DMS 273 (cell line): ENCODE measurements around the gene PROM1.

Experiments
- DNase-seq: peaks from one replicate; lab custom pipeline; 2025; ENCODE audit not compliant: unreplicated experiment; lab: John Stamatoyannopoulos, UW

Gene PROM1, protein sequence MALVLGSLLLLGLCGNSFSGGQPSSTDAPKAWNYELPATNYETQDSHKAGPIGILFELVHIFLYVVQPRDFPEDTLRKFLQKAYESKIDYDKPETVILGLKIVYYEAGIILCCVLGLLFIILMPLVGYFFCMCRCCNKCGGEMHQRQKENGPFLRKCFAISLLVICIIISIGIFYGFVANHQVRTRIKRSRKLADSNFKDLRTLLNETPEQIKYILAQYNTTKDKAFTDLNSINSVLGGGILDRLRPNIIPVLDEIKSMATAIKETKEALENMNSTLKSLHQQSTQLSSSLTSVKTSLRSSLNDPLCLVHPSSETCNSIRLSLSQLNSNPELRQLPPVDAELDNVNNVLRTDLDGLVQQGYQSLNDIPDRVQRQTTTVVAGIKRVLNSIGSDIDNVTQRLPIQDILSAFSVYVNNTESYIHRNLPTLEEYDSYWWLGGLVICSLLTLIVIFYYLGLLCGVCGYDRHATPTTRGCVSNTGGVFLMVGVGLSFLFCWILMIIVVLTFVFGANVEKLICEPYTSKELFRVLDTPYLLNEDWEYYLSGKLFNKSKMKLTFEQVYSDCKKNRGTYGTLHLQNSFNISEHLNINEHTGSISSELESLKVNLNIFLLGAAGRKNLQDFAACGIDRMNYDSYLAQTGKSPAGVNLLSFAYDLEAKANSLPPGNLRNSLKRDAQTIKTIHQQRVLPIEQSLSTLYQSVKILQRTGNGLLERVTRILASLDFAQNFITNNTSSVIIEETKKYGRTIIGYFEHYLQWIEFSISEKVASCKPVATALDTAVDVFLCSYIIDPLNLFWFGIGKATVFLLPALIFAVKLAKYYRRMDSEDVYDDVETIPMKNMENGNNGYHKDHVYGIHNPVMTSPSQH

GRCh38 chr4:16083241-16084191 is at the start of gene PROM1:
Gene PROM1, minus strand, starts transcription at chr4:16084023. Its CDS starts 8,117 bp downstream, at chr4:16075906.
- peak; percentile 56 for DNase-seq

GRCh38 chr4:16133406-16133805 is 49.6 kb upstream of the PROM1 start:
- no peak for DNase-seq

GRCh38 chr4:16131293-16131692 is 47.5 kb upstream of the PROM1 start:
- no peak for DNase-seq

GRCh38 chr4:16129336-16129735 is 45.5 kb upstream of the PROM1 start:
- DNase-seq = peak; percentile 4

DNA sequence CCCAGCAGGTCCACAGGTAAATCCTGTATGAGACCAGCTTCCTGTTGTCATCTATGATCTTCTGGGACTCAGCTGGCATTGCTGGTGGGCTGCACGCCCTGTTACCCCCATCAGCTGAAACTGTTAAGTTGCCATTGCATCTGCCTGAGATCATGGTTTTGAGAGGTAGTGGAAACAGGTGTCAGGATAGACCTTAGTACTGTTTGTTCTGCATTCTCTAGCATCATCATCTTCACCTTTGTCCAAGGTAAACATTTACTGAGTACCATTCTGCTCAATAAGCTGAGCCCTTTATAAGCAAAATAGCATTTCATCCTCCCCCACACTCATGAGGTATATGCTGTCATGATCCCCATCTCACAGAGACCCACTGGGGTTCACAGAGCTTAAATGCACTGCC is 42.9 kb upstream of the PROM1 start:
- no peak for DNase-seq

GRCh38 chr4:16125571-16126445 is 42.0 kb upstream of the PROM1 start:
- DNase-seq = no peak

DNA sequence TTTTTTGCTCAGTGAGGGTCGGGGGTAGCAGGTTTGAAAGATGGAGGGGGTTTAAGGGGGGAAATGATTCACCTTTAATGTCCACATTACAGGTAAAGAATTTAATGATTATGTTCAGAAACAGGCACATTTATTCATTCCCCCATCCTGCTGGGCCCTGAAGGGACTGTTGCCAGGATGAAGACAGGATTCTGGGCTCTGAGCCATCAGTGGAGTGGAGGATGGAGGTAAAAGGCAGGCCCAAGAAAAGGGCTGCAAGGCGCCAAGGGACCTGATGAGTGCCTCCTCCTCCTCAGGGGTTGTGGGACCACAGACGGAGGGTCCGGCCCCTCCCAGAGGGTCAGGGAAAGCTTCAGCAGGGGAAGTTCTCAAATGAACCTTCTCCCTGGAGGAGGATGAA is 40.4 kb upstream of the PROM1 start:
- DNase-seq = peak; percentile 21

GRCh38 chr4:16123356-16124084 is 39.7 kb upstream of the PROM1 start:
- DNase-seq = peak; percentile 30

DNA sequence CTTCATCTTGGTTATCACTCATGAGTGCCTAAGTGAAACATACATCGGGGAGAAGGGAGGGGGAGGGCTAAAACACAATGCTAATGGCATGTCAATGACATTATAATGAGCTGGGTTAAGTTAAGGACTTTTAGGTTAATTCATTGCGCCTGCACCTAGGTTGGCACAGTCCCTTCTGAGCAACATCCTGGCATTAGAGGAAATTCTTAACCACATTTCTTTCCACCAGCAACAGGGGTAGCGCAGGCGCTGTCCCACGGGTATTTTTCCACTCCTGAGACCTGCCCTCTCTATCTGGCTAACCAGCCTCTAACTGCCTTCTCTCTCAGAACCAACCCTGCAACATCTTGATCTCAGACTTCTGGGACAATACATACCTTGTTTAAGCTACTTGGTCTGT is 39.0 kb upstream of the PROM1 start:
- DNase-seq = no peak

DNA sequence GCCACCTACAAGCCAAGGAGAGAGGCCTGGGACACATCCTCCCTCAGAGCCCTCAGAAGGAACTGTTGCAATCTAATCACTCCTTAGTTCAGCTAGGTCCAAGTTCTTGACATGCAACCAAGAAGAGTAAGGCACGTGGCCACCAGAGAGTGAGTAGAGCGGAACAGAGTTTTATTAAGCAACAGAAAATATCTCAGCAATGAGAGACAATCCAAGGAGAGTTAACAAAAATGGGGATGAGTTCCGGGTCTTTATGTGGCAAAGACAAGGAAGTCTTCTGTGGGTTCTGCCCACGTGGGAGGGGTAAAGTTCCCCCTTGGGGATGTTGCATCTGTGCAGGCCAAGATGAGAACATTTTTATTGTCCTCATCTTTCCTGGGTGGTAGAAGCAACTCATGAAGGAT is 38.5 kb upstream of the PROM1 start:
- DNase-seq = no peak

- no peak for DNase-seq
These were observed 36.9 kb upstream of the PROM1 start for GRCh38 chr4:16120720-16121119.

DNA sequence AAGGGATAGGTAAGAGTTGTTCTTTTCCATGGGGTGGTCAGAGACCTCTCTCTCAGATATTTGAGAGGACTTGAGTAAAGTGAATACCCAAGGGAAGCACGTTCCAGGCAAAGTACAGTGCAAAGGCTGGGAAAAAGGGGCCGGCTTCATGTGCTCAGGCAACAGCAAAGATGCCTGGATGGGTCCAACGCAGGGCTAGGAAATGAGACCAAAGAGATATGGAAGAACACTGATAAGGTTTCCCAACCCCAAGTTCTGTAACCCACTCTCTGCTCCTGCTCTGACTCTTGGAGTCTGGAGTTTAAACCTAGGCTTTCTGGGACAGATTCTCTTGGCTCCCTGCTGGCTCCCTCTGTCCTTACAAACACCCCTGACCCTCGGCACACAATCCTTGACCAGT is 36.2 kb upstream of the PROM1 start:
- no peak for DNase-seq

DNA sequence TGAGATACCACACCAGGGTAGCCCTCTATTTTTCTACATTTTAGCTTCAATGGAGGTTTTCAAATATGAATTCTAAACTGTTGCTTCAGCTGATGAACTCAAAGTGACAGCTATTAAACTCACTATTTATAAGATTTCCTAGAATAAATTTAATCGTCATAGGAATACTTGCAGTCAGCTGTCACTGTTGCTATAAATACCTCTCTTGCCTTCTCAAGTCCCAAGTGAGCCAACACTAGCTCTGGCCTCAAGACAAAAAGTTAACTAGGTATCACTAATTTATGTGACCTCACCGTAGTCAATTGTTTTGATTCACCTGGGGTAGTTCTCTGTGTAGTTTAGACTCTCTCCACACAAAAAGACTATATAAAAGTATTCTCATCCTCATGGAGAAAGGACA is 34.3 kb upstream of the PROM1 start:
- no peak for DNase-seq

DNA sequence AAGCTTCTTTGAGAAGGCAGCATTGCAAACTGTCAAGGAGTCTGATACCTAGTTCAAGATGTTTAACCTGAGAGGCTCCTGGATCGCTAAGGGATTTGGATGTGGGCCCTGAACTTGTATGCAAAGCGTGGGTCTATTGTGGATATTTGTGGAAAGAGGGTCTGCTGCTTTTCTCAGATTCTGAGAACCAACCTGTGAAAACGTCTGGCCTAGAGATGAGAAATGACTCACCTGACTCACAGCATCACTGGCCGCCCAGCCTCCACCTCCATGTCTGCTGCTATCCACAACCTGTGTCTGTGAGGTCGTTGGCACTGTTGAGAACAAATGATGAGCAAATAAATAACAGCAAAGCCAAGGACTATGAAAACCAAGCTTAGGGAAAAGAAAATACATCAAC is 33.3 kb upstream of the PROM1 start:
- DNase-seq = no peak

GRCh38 chr4:16116493-16116990 is 32.7 kb upstream of the PROM1 start:
- no peak for DNase-seq

DNA sequence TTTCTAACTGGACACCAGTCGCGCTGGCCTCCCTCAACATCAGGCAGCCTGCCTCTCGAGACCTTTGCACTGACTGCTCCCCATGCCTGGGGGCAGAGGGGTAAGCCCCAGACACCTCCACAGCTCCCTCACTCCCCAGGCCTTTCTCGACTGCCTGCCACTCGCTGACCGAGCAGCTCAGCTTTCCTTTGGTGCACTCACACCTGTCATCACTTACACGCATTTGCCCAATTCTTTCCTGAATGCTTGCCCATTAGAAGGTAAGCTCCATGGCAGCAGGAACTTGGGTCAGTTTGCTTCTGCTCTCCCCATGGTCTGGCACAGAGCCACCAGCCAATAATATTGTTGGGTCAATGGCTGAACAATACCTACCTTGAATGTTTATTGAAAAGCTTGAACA is 32.2 kb upstream of the PROM1 start:
- DNase-seq = no peak

GRCh38 chr4:16114546-16114945 is 30.7 kb upstream of the PROM1 start:
- DNase-seq = no peak

GRCh38 chr4:16113741-16114140 is 29.9 kb upstream of the PROM1 start:
- DNase-seq = no peak

DNA sequence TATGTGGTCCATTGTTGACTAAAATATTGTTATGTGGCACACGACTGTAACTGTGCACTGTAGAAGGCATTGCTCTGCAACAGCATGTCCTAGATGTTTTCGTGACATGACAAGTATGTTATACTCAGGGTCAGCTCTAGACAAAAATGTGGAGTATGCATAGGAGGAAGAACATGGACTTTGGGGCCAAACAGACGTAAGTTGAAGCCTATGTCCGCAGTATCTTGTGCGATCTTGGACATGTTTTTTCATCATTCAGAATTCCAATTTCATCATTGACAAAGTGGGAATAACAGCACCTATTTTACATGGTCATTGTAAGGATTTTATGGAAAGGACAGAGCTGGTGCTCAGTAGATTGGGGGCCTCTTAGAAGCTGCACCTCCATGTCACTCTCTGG is 27.7 kb upstream of the PROM1 start:
- DNase-seq = no peak
